GM19025 (cell line): ENCODE results near the gene CACUL1.
"Not testable (repeated sequence)": the region's sequence is repeated elsewhere in the genome, so short reads cannot be mapped to it uniquely, and the experiment has no call there.

Experiments
- ATAC-seq: cut with Tn5 transposase; IDR thresholded peaks from one replicate; pipeline ENCODE4 v1.9.1; 2021; ENCODE audit warnings: mild to moderate bottlenecking, low read depth, moderate library complexity; ENCODE audit not compliant: unreplicated experiment

CACUL1 gene

GRCh38 chr10:118698421-118698820 lies 56.3 kb downstream of the CACUL1 start:
- ATAC-seq, result peak; percentile 92

- ATAC-seq, result no peak
Measured at GRCh38 chr10:118694848-118695247, 59.9 kb downstream of the CACUL1 start.

GRCh38 chr10:118692872-118693271 lies 61.9 kb downstream of the CACUL1 start:
- ATAC-seq, result no peak

GRCh38 chr10:118689070-118689858 lies 65.5 kb downstream of the CACUL1 start:
- ATAC-seq, result no peak

GRCh38 chr10:118687472-118687871 lies 67.3 kb downstream of the CACUL1 start:
- ATAC-seq, result no peak

- ATAC-seq, result no peak
Measured at GRCh38 chr10:118682533-118682932, 72.2 kb downstream of the CACUL1 start.

GRCh38 chr10:118680197-118680596 lies 74.6 kb downstream of the CACUL1 start:
- ATAC-seq, result no peak

- ATAC-seq, result no peak
Measured at GRCh38 chr10:118674226-118674919, 80.4 kb downstream of the CACUL1 start.

GRCh38 chr10:118672766-118673715 lies 81.7 kb downstream of the CACUL1 start:
- ATAC-seq, result no peak

- ATAC-seq, result no peak
Measured at GRCh38 chr10:118672153-118672552, 82.6 kb downstream of the CACUL1 start.

GRCh38 chr10:118671221-118671620 lies 83.5 kb downstream of the CACUL1 start:
- ATAC-seq, result not testable (repeated sequence)

GRCh38 chr10:118670472-118671124 lies 84.2 kb downstream of the CACUL1 start:
- no peak for ATAC-seq

- no peak for ATAC-seq
Measured at GRCh38 chr10:118669835-118670234, 84.9 kb downstream of the CACUL1 start.

- no peak for ATAC-seq
Measured at GRCh38 chr10:118669020-118669791, 85.6 kb downstream of the CACUL1 start.

GRCh38 chr10:118668228-118668952 lies 86.4 kb downstream of the CACUL1 start:
- ATAC-seq, result no peak

GRCh38 chr10:118667732-118668131 lies 87.0 kb downstream of the CACUL1 start:
- no peak for ATAC-seq

- ATAC-seq, result no peak
Measured at GRCh38 chr10:118666350-118666749, 88.4 kb downstream of the CACUL1 start.

GRCh38 chr10:118664321-118664720 lies 90.4 kb downstream of the CACUL1 start:
- ATAC-seq, result no peak

GRCh38 chr10:118663176-118663575 lies 91.6 kb downstream of the CACUL1 start:
- no peak for ATAC-seq
